ENCODE results near the gene SNRK. TPM values are rescaled to one million over a fixed set of nuclear protein-coding genes. Genes with fewer than 3 reads are reported as not detected.

Gene SNRK
- total RNA-seq, 1 donor from 2014 or later = 29.7 TPM

GRCh38 chr3:43289401-43289800 lies 3.1 kb downstream of the SNRK start:
- TF ChIP-seq CTCF (IDR thresholded peaks at IDR 0.05; ENCODE audit: insufficient read depth, low read length, severe bottlenecking) = no peak
- Histone ChIP-seq H3K27me3 (ENCODE audit: control insufficient read depth, insufficient read depth, low read length) (no peaks in the 10 kb centered on the region), H3K36me3 (ENCODE audit: control insufficient read depth, insufficient read depth, low read length) (no peaks in the 10 kb centered on the region), H3K4me3 (ENCODE audit: low read depth, low read length) (no peak overlapping the region)
- DNase-seq (ENCODE audit: low read depth) (no peak), FAIRE-seq (no peak)

- no peaks in the 10 kb centered on the region for H3K36me3 ChIP-seq (ENCODE audit: control insufficient read depth, insufficient read depth, low read length)
- no peaks in the 10 kb centered on the region for H3K27me3 ChIP-seq (ENCODE audit: control insufficient read depth, insufficient read depth, low read length)
- FAIRE-seq (no peak), DNase-seq (ENCODE audit: low read depth) (no peak)
- H3K4me3 ChIP-seq (ENCODE audit: low read depth, low read length) = no peak overlapping the region
- no peak for TF ChIP-seq CTCF (IDR thresholded peaks at IDR 0.05; ENCODE audit: insufficient read depth, low read length, severe bottlenecking)
Measured at GRCh38 chr3:43289841-43290470, 3.6 kb downstream of the SNRK start.

GRCh38 chr3:43290956-43291355 lies 4.6 kb downstream of the SNRK start:
- FAIRE-seq = no peak

GRCh38 chr3:43291546-43291945 lies 5.2 kb downstream of the SNRK start:
- Histone ChIP-seq H3K27me3 (ENCODE audit: control insufficient read depth, insufficient read depth, low read length) (no peaks in the 10 kb centered on the region), H3K36me3 (ENCODE audit: control insufficient read depth, insufficient read depth, low read length) (no peaks in the 10 kb centered on the region), H3K4me3 (ENCODE audit: low read depth, low read length) (no peak overlapping the region)
- no peak for FAIRE-seq
- no peak for DNase-seq (ENCODE audit: low read depth)
- TF ChIP-seq CTCF (IDR thresholded peaks at IDR 0.05; ENCODE audit: insufficient read depth, low read length, severe bottlenecking) = no peak

More at GRCh38 chr3:43290956-43291355, 4.6 kb downstream of the SNRK start:
- no peak overlapping the region for H3K4me3 ChIP-seq (ENCODE audit: low read depth, low read length)
- TF ChIP-seq CTCF (IDR thresholded peaks at IDR 0.05; ENCODE audit: insufficient read depth, low read length, severe bottlenecking) = no peak
- H3K27me3 ChIP-seq (ENCODE audit: control insufficient read depth, insufficient read depth, low read length) = no peaks in the 10 kb centered on the region
- no peaks in the 10 kb centered on the region for H3K36me3 ChIP-seq (ENCODE audit: control insufficient read depth, insufficient read depth, low read length)
- DNase-seq (ENCODE audit: low read depth) = peak; percentile 49

GRCh38 chr3:43294975-43295374 lies 8.6 kb downstream of the SNRK start:
- no peak for DNase-seq (ENCODE audit: low read depth)
- H3K27me3 ChIP-seq (ENCODE audit: control insufficient read depth, insufficient read depth, low read length) = no peaks in the 10 kb centered on the region
- H3K36me3 ChIP-seq (ENCODE audit: control insufficient read depth, insufficient read depth, low read length) = no peaks in the 10 kb centered on the region
- no peak for FAIRE-seq
- H3K4me3 ChIP-seq (ENCODE audit: low read depth, low read length) = no peak overlapping the region
- TF ChIP-seq CTCF (IDR thresholded peaks at IDR 0.05; ENCODE audit: insufficient read depth, low read length, severe bottlenecking) = no peak

- Histone ChIP-seq H3K36me3 (ENCODE audit: control insufficient read depth, insufficient read depth, low read length) (no peaks in the 10 kb centered on the region), H3K4me3 (ENCODE audit: low read depth, low read length) (no peak overlapping the region), H3K27me3 (ENCODE audit: control insufficient read depth, insufficient read depth, low read length) (no peaks in the 10 kb centered on the region)
- FAIRE-seq (no peak), DNase-seq (ENCODE audit: low read depth) (peak; percentile 49)
- no peak for TF ChIP-seq CTCF (IDR thresholded peaks at IDR 0.05; ENCODE audit: insufficient read depth, low read length, severe bottlenecking)
Measured at GRCh38 chr3:43296565-43296964, 10.2 kb downstream of the SNRK start.

Measured in bronchial epithelial cell (primary cell).